Measurements from ENCODE around the gene TUBG2. TPM values are rescaled to one million over a fixed set of nuclear protein-coding genes. Genes with fewer than 3 reads are reported as not detected.

The TUBG2 gene
- total RNA-seq, 4 donors from 2014 or later: 16.5 to 27.9 (median 20.0) TPM

DNA sequence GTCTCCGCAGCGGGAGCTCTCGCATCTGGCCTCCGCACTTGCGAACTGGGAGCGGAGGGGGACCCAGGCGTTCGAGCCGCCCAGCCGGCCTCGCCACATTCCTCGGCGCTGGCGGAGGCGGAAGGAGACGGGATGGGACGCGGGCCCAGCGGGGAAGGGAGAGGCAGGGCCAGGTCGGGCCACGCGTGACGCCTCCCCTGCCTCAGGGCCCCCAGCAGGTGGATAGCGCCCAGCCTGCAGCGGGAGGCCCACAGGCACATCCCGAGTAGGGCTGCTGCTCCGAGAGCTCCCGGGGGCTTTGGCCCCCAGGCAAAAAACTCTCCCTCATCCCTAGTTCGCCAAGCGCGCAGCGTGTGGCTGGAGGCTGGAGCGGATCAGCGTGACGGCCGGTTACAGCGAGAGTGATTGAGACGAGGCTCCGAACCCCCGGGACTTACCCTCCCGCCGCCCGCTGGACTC is 16.9 kb downstream of the TUBG2 start:
- DNase-seq (ENCODE audit: low spot score) (no peak), ATAC-seq (ENCODE audit: low FRiP score) (no peak)
- no peak for TF ChIP-seq CTCF (IDR thresholded peaks at IDR 0.05)

DNA sequence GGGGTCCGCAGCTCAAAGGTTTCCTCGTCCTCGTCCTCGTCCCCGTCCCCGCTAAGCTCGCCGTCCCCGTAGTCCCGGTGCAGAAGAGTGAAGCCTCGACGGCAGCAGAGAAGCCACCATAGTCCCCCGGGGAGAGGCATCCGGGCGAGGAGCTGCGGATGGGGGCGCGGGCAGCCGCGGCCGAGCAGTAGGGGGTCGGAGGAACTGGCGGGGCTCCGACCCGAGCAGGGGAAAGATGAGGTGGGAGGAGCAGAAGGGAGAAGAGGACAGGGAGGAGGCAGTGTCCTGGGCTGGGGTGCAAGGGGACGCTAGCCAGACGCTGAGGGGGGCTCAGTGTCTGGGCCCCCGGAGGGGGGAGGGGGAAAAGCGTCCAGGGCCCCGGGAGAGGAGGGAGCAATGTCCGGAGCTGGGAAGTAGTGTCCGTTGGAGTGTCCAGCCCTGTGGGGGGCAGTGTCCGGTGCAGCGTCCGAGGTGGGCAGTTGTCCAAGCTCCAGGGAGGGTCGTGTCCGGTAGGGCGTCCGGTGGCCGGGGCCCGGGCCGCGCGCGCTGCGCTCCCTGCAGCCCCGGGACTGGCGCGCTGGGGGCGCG is 17.4 kb downstream of the TUBG2 start, which contains the start of gene PLEKHH3:
PLEKHH3 (minus strand) TSS at position 571 of the 588 bp plus-strand sequence; CDS start at position 140, 431 bp downstream.
- no peak for TF ChIP-seq CTCF (IDR thresholded peaks at IDR 0.05)
- DNase-seq (ENCODE audit: low spot score) (no peak), ATAC-seq (ENCODE audit: low FRiP score) (no peak)

GRCh38 chr17:42677012-42677857 is 18.2 kb downstream of the TUBG2 start:
- DNase-seq (ENCODE audit: low spot score): peak; percentile 99
- TF ChIP-seq CTCF (IDR thresholded peaks at IDR 0.05): no peak
- peak; percentile 79 for ATAC-seq (ENCODE audit: low FRiP score)

GRCh38 chr17:42677921-42678781 is 19.1 kb downstream of the TUBG2 start:
- TF ChIP-seq CTCF (IDR thresholded peaks at IDR 0.05): no peak
- ATAC-seq (ENCODE audit: low FRiP score) (peak; percentile 25), DNase-seq (ENCODE audit: low spot score) (peak; percentile 64)

DNA sequence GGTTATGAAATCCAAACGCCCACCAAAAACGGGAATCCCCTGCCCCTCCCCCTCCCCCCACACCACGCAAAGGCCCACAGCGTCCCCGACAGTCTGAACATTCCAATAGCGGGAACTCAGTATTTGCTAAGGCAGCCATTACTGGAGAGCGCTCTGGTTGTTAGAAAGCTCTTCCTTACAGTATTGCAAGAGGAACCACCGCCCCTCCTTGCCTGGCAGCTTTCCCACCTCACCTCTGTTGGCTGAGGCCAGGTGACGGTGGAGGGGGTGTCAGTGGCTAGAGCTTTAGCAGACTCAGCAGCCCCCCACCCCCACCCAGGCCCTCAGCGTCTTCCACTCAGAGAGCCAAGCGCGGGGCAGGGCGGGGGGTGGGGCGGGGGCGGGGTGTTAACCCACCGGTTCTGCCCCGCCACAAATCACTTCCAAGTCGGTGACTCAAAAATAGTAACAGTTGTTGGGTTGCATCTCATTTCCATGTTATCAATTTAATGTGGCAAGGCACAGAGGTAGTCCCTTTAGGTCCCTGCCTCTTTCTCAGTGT is 19.9 kb downstream of the TUBG2 start:
- no peak for ATAC-seq (ENCODE audit: low FRiP score)
- TF ChIP-seq CTCF (IDR thresholded peaks at IDR 0.05): no peak
- no peak for DNase-seq (ENCODE audit: low spot score)

DNA sequence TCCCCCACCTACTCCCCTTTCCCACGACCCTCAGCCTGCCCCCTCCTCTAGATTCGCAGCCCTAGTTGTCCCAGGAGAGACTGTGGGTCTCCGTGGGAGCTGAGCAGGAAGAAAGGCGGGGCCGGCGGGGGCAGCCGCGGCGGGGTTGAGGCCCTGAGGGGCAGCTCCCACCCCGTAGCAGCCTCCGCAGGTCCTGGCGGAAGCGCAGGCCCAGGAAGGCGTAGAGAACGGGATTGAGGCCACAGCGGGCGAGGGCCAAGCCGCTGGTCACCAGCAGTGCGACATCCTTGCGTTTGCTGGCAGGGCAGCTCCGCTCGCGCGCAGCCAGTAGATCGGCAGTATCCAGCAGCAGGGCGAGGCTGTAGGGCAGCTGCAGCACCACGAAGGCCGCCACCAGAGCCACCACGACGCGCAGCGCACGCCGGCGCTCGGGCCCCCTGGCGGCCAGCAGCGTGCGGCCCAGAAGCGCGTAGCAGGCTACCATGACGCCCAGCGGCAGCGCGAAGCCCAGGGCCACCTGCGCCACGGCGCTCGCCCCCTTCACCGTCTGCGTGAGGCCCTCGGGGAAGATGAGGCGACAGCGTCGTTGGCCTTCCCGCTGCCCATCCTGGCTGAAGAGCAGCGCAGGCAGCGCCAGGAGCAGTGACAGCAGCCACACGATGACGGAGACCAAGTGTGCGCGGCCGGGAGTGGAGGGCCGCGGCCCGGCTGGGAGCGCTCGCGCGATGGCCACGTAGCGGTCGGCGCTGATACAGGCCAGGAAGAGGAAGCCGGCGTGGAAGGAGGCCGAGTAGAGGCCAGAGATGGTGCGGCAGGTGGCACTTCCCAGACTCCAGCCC is 20.6 kb downstream of the TUBG2 start:
- DNase-seq (ENCODE audit: low spot score) (no peak), ATAC-seq (ENCODE audit: low FRiP score) (no peak)
- peak in 2 of 3 donors; percentile 35 to 72 for TF ChIP-seq CTCF (IDR thresholded peaks at IDR 0.05)

All from omental fat pad (tissue), 4 donors.